ENCODE data around the gene FFAR4.
"Not testable (repeated sequence)": the region's sequence is repeated elsewhere in the genome, so short reads cannot be mapped to it uniquely, and the experiment has no call there.

The FFAR4 gene

GRCh38 chr10:93566435-93567276, at the start of gene FFAR4:
Gene FFAR4, plus strand, starts transcription at chr10:93566665. Its CDS starts 56 bp downstream, at chr10:93566721.
- no peak for DNase-seq (ENCODE audit: low read depth in 2 of 2)

- no peak for DNase-seq (ENCODE audit: low read depth in 2 of 2)
These were observed 47.9 kb upstream of the FFAR4 start for GRCh38 chr10:93518531-93518930.

- no peak for DNase-seq (ENCODE audit: low read depth in 2 of 2)
These were observed 31.2 kb upstream of the FFAR4 start for GRCh38 chr10:93535293-93535692.

GRCh38 chr10:93540871-93541270, 25.6 kb upstream of the FFAR4 start:
- DNase-seq (ENCODE audit: low read depth in 2 of 2): not testable (repeated sequence)

GRCh38 chr10:93541402-93542357, 24.8 kb upstream of the FFAR4 start:
- no peak for DNase-seq (ENCODE audit: low read depth in 2 of 2)

GRCh38 chr10:93542358-93542791, 24.1 kb upstream of the FFAR4 start:
- no peak for DNase-seq (ENCODE audit: low read depth in 2 of 2)

GRCh38 chr10:93546995-93547394, 19.5 kb upstream of the FFAR4 start:
- not testable (repeated sequence) for DNase-seq (ENCODE audit: low read depth in 2 of 2)

- no peak for DNase-seq (ENCODE audit: low read depth in 2 of 2)
These were observed 18.9 kb upstream of the FFAR4 start for GRCh38 chr10:93547522-93547921.

- no peak for DNase-seq (ENCODE audit: low read depth in 2 of 2)
These were observed 17.9 kb upstream of the FFAR4 start for GRCh38 chr10:93548376-93549071.

GRCh38 chr10:93550606-93551005, 15.9 kb upstream of the FFAR4 start:
- no peak for DNase-seq (ENCODE audit: low read depth in 2 of 2)

GRCh38 chr10:93552780-93553179, 13.7 kb upstream of the FFAR4 start:
- no peak for DNase-seq (ENCODE audit: low read depth in 2 of 2)

- no peak for DNase-seq (ENCODE audit: low read depth in 2 of 2)
These were observed 12.8 kb upstream of the FFAR4 start for GRCh38 chr10:93553482-93554315.

- DNase-seq (ENCODE audit: low read depth in 2 of 2): no peak
These were observed 12.2 kb upstream of the FFAR4 start for GRCh38 chr10:93554316-93554663.

GRCh38 chr10:93554760-93555432, 11.6 kb upstream of the FFAR4 start:
- DNase-seq (ENCODE audit: low read depth in 2 of 2): no peak

- no peak for DNase-seq (ENCODE audit: low read depth in 2 of 2)
These were observed 7.0 kb upstream of the FFAR4 start for GRCh38 chr10:93559490-93559889.

- DNase-seq (ENCODE audit: low read depth in 2 of 2): no peak
These were observed 5.9 kb upstream of the FFAR4 start for GRCh38 chr10:93560541-93560940.

GRCh38 chr10:93565446-93565845, 1.0 kb upstream of the FFAR4 start:
- DNase-seq (ENCODE audit: low read depth in 2 of 2): no peak

- DNase-seq (ENCODE audit: low read depth in 2 of 2): no peak
These were observed 1.0 kb downstream of the FFAR4 start for GRCh38 chr10:93567277-93568104.

GRCh38 chr10:93568105-93568390, 1.6 kb downstream of the FFAR4 start:
- no peak for DNase-seq (ENCODE audit: low read depth in 2 of 2)

GRCh38 chr10:93570383-93570782, 3.9 kb downstream of the FFAR4 start:
- no peak for DNase-seq (ENCODE audit: low read depth in 2 of 2)

All from stimulated activated CD8-positive, alpha-beta memory T cell treated with anti-CD3 and anti-CD28 coated beads, Interleukin-7, amount 100 ng/mL, for 4 hours (primary cell).